GM18505 (cell line): Measurements from ENCODE around the gene KRT16.
"Not testable (repeated sequence)": the region's sequence is repeated elsewhere in the genome, so short reads cannot be mapped to it uniquely, and the experiment has no call there.

Source experiments
- ATAC-seq: cut with Tn5 transposase; IDR thresholded peaks from one replicate; pipeline ENCODE4 v1.9.1; 2021; ENCODE audit not compliant: unreplicated experiment
- POLR2A ChIP-seq: IDR thresholded peaks from 4 replicates; pipeline ENCODE4 v1.6.1; 2011; ENCODE audit warnings: borderline replicate concordance; ENCODE audit not compliant: insufficient read depth, insufficient read length; ENCODE audit errors: extremely low read depth

The KRT16 gene

DNA sequence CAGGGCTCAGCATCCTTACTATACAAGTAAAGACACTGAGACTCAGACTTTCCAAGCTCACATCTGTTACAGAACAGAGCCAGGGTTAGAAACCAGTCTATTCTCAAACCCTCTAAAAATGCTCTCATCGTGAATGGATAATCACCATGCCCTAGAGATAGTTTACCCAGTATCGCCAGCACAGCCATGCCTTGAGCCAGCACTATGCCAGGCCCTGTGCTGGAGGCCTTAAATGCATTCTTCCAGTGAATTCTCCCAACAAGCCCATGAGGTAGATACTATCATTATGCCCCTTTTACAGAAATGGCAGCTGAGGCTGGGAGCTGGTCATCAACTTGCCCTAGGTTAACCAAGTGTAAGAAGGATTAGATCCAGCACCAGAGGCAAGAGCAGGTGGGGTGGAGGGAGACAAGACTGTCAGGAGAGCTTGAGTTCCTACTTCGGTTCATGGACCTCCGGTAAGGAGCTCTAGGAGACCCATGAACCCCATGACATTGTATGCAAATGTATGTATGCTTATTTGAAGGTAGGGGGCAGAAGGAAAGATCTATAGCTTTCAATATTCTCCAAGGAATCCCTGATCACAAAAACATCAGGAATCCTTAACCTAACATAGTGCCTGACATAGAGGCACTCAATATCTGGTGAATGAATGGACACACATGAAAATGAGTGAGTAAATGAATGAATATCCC lies 31.1 kb downstream of the KRT16 start:
- no peak for ATAC-seq

DNA sequence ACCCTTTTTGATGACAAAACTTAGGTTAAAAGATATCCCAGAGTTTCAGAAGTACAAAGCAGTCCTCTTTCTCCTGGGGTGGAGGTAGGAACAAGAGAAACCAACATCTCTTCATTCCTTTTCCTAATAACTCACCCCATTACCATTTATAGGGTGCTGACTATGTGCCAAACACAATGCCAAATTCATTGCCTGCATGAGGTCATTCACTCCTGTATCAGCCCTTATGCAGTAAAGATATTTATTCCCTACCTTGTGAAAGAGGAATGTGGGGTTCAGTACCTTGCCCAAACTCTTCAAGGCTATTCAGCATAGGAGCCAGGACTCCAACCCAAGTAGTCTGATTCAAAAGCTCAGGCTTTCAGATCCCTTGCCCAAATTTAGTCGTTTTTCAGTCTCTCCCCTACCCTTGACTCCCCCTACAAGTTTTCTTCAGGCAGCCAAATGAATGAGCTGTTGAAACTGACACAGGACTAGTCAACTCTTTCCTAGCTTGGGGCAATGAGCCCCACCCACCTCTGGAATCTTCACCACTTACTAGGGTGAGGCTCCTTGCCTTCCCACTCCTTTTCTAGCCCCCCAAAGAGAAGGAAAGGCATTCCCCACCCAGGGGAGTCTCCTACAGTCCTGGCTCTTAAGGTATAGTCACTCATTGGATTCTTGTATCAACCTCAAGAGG lies 31.7 kb downstream of the KRT16 start:
- no peak for ATAC-seq
- no peak for TF ChIP-seq POLR2A

More for the DNA sequence above, 31.1 kb downstream of the KRT16 start:
- no peak for TF ChIP-seq POLR2A

DNA sequence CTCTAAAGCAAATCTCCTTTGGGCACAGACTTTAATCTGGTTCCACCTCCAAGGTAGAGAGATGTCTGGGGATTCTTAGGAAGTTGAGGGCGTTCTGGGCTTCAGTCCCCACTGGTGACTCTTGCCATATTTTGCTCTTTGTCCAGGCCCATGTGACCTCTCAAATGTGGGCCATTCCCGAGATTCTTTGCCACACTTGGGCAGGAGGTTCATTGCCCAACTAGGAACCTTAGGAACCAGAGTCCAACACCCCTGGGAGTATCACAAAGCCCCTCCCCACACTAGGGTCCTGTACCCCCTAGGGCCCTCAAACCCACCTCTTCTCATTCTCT lies 32.4 kb downstream of the KRT16 start:
- no peak for TF ChIP-seq POLR2A

DNA sequence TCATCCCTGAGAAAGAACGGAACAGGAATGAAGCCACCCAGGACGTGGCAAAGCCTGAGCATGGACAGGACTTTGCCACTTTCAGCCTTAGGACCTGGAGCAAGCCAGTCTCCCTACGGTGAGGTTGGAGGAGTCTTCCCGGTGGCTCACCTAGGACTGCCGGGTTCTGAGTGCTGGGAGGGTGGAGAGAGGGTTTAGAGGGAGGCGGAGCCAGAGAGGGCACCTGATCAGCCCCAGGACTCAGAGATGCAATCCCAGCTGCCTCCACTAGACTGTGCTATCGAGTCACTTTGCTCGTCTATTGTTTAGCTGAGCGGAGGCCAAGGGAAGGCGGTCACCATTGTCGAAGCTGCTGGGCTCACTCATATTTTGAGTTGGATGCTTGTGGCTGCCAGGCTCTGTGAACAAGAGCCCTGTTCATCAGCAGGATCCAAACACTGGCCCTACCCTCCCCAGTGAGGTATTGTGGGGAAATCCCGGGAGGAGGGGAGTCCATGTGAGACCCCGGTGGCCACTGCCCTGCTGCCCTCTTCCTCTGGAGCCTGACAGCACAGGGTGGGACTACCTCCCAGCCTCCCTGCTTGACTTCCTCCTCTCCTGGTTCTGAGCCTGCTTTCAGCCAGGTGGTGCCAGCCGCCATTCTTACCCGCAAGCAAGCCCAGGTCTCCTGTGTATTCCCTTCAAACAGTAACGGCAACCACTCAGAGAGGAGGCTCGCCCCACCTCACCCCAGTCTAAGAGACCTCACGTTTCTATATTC lies 32.9 kb downstream of the KRT16 start:
- no peak for ATAC-seq
- TF ChIP-seq POLR2A, result no peak

More for the DNA sequence above, 32.4 kb downstream of the KRT16 start:
- no peak for ATAC-seq

DNA sequence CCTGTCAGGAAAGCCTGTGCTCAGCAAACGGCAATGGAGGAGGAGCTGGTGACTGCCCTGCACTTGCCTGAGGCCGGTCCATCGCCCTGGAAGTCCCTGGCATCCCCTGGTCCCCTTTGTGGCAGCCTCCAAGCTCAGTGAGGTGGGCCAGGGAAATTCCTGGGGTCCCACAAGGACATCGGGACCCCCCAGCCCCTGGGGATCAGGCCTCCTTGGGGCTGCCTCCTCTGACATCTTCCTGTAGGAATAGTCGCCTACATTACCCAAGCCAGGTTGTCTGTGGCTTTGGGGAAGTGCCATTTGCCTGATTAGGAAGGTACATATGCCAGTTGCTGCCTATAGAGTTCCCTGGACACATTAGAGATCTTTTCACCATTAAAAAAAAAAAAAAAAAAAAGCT lies 33.6 kb downstream of the KRT16 start:
- TF ChIP-seq POLR2A, result no peak
- ATAC-seq, result no peak

DNA sequence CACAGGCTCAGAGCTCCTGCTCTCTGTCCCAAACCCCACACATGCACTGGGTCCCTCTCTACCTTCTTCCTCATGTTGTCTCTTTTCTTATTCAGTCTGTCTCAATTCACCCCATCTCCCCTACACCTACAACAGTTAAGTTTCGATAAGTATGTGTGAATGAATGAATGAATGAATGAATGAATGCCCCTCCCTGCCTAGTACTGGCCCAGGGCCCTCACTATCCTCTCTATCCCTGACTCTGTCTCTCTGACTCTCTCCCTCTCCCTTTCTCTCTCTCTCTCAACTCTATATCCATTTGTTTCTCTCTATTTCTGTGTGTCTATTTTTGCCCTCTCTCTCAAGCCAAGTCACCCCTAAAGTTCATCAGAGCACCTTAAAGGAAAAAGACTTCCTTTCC lies 34.0 kb downstream of the KRT16 start:
- no peak for ATAC-seq
- no peak for TF ChIP-seq POLR2A

DNA sequence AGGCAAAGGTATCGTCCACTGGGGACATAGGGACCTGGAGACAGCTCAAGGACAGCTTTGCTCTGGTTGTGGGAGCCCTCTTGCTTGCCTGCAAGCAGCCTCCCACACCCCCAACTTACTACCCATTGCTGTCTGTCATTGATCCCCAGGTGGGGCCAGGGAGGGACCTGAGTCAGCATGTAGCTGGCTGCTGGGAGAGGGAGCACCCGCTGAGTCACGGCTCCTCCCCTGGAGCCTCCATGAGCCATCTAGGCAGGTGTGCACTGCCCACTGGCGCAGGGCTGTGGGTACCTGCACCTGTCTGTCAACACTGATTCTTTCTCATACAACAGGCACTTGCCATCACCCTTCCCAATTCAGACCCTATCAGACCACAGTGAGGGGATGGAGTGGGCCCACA lies 35.8 kb downstream of the KRT16 start:
- not testable (repeated sequence) for ATAC-seq

DNA sequence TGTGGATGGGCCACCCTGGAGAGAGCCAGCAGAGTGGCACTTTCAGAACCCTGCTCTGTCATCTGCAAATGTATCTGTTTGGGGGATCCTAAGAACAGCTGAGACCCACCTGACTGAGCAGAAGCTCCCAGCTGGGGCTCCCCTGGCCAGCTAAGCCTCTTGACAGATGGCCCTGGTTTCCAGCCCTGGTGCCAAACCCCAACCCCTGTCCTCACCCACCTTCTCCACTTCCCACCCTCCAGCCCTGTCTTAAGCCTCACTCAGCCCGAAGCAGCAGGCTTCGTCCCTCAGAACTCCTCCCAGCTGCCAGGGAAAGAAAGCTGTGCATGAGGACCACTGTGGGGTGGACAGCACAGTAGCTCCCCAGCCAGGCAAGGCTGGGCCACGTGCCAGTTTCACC lies 37.2 kb downstream of the KRT16 start:
- TF ChIP-seq POLR2A, result no peak
- ATAC-seq, result no peak

DNA sequence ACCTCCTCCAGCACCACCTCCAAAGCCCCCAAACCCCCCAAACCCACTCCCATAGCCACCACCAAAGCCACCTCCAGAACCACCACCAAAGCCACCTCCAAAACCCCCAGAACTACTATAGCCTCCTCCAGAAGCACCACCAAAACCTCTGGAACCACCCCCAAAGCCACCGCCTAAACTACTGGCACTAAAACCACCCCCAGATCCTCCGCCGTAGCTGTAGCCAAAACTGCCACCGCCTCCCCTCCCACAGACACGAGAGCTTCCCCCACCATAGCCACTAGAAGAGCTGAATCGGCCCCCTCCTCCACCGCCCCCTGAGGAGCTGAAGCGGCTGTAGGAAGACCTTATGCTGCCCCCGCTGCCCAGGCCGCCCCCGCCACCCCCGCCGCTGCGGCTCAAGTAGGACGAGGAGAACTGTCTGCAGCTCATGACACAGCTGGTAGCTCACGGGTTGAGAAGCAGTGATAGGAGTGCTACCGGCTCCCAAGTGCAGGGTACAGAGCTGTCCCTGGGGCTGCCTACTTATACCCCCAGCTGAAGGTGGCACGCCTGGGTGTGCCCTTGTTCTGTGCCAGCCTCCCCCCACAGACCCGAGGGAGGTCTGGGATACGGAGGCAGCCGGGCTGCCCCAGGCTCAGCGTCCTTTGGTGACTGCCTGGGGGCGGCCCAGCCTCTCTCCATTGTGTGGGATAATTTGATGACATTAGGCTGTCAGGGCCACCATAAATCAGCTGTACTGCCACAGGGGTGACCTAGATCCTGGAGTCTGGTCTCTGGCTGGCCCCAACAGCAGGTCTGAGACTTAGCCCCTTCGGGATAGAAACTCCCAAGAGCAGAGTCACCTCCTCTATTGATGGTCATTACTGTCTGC lies 40.8 kb downstream of the KRT16 start, which contains the start of gene KRT9:
Gene KRT9, minus strand, starts transcription at position 499 of the 874 bp plus-strand sequence. Its CDS starts 67 bp downstream, at position 432.
- TF ChIP-seq POLR2A, result no peak
- ATAC-seq, result no peak

DNA sequence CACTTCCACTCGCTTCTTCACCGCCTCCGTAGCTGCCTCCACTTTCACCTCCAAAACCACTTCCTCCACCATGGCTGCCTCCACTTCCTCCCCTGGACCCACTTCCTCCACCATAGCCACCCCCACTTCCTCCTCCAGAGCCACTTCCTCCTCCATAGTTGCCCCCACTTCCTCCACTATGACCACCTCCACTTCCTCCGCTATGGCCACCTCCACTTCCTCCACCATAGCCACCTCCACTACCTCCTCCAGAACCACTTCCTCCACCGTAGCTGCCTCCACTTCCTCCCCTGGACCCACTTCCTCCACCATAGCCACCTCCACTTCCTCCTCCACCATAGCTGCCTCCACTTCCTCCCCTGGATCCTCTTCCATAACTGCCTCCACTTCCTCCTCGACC lies 45.2 kb downstream of the KRT16 start:
- TF ChIP-seq POLR2A, result no peak
- no peak for ATAC-seq

DNA sequence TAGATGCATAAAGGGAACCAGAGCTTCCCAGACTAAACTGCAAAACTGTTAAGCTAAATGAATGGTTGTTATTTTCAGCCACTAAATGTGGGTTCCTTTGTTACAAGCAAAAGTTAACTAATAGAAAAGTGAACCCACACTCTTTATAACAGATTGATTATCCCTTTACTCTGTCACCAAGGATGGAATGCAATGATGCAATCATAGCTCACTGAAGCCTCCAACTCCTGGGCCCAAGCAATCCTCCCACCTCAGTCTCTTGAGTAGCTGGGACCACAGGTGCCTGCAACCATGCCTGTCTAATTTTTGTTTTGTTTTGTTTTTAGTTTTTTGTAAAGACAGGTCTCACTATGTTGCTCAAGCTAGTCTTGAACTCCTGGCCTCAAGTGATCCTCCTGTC lies 47.2 kb downstream of the KRT16 start:
- no peak for TF ChIP-seq POLR2A
- ATAC-seq, result no peak

DNA sequence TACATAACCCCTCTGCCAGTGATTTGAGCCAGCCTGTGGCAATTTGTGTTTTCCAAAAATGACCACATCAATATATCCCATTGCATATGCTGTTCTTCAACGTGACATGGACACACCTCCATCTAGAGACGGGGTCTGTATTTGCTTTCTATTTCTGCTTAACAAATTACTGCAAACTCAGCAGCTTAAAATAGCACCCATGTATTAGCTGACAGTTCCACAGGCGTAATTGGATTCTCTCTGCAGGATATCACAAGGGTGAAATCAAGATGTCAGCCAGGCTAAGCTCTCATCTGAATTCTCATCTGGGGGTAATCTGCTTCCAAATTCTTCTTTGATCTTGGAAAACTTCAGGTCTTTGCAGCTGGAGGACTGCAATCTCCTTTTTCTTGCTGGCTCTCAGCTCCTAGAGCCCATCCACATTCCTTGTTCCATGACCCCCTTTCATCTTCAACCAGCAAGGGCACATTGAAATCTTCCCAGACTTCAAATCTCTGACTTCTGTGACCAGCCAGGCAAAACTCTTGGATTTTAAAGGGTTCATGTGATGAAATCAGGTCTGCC lies 48.9 kb downstream of the KRT16 start:
- no peak for ATAC-seq
- no peak for TF ChIP-seq POLR2A

DNA sequence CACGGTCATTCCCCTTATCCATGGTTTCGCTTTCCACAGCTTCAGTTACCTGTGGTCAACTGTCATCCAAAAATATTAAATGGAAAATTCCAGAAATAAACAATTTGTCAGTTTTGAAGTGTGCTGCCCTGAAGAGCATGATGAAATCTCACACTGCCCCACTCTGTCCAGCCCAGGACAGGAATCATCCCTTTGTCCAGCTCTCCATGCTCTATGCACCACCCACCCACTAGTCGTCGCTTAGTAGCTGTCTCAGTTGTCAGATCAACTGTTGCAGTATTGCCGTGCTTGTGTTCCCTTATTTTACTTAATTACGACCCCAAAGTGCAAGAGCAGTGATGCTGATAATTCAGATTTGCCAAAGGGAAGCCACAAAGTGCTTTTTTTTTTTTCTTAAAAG lies 51.0 kb downstream of the KRT16 start:
- TF ChIP-seq POLR2A, result no peak
- no peak for ATAC-seq
